H9 (cell line): ENCODE data around the gene SLC2A4. TPM values are rescaled to one million over a fixed set of nuclear protein-coding genes. Genes with fewer than 3 reads are reported as not detected.

Source experiments
- DNase-seq: peaks from one replicate; pipeline ENCODE4 v3.0.0-alpha.2; 2017
- H2AFZ ChIP-seq: one replicate; pipeline ENCODE4 v1.6.1; 2013; ENCODE audit warnings: mild to moderate bottlenecking, low read length, control low read depth, moderate library complexity
- H2AK5ac ChIP-seq: 2 replicates; pipeline ENCODE4 v1.6.1; 2013; ENCODE audit warnings: low read length, control low read depth, mixed read lengths; ENCODE audit not compliant: insufficient read length
- H2BK120ac ChIP-seq: one replicate; pipeline ENCODE4 v1.6.1; 2013; ENCODE audit warnings: low read depth, mild to moderate bottlenecking, low read length, control low read depth, inconsistent platforms; ENCODE audit not compliant: poor library complexity, severe bottlenecking
- H2BK12ac ChIP-seq: 2 replicates; pipeline ENCODE4 v1.6.1; 2013; ENCODE audit warnings: low read length, control low read depth, mixed read lengths, low read depth; ENCODE audit not compliant: insufficient read length
- H2BK15ac ChIP-seq: 2 replicates; pipeline ENCODE4 v1.6.1; 2013; ENCODE audit warnings: low read depth, low read length, control low read depth
- H2BK20ac ChIP-seq: one replicate; pipeline ENCODE4 v1.6.1; 2013; ENCODE audit warnings: low read depth, mild to moderate bottlenecking, low read length, control low read depth, inconsistent platforms; ENCODE audit not compliant: poor library complexity, severe bottlenecking
- H2BK5ac ChIP-seq: 2 replicates; pipeline ENCODE4 v1.6.1; 2013; ENCODE audit warnings: low read length, control low read depth, mixed read lengths; ENCODE audit not compliant: insufficient read length
- H3K14ac ChIP-seq: 2 replicates; pipeline ENCODE4 v1.6.1; 2013; ENCODE audit warnings: low read length, control low read depth; ENCODE audit not compliant: insufficient read depth
- H3K18ac ChIP-seq: 2 replicates; pipeline ENCODE4 v1.6.1; 2013; ENCODE audit warnings: low read depth, mild to moderate bottlenecking, mixed read lengths, low read length, control low read depth; ENCODE audit not compliant: insufficient read length
- H3K23ac ChIP-seq: 2 replicates; pipeline ENCODE4 v1.6.1; 2013; ENCODE audit warnings: low read length, control low read depth, mixed read lengths, low read depth; ENCODE audit not compliant: insufficient read length
- H3K23me2 ChIP-seq: 2 replicates; pipeline ENCODE4 v1.6.1; 2013; ENCODE audit warnings: low read depth, mild to moderate bottlenecking, mixed read lengths, low read length, control low read depth; ENCODE audit not compliant: insufficient read length, poor library complexity, severe bottlenecking
- H3K27ac ChIP-seq: 2 replicates; pipeline ENCODE4 v1.5.1; 2013; ENCODE audit warnings: low read length, control low read depth, mixed read lengths, low read depth; ENCODE audit not compliant: insufficient read length
- H3K27me3 ChIP-seq: 2 replicates; pipeline ENCODE4 v1.6.1; 2013; ENCODE audit warnings: low read length, control low read depth, inconsistent platforms; ENCODE audit not compliant: insufficient read depth
- H3K4ac ChIP-seq: 2 replicates; pipeline ENCODE4 v1.6.1; 2013; ENCODE audit warnings: low read depth, mild to moderate bottlenecking, control low read depth, inconsistent platforms, low read length, moderate library complexity
- H3K4me1 ChIP-seq: 2 replicates; pipeline ENCODE4 v1.6.1; 2013; ENCODE audit warnings: low read length, control low read depth, inconsistent platforms; ENCODE audit not compliant: insufficient read depth
- H3K4me2 ChIP-seq: 2 replicates; pipeline ENCODE4 v1.6.1; 2013; ENCODE audit warnings: low read length, control low read depth, mixed read lengths; ENCODE audit not compliant: insufficient read length, insufficient read depth
- H3K56ac ChIP-seq: 2 replicates; pipeline ENCODE4 v1.6.1; 2013; ENCODE audit warnings: low read depth, mild to moderate bottlenecking, mixed read lengths, low read length, control low read depth; ENCODE audit not compliant: insufficient read length
- H3K79me1 ChIP-seq: 2 replicates; pipeline ENCODE4 v1.6.1; 2013; ENCODE audit warnings: low read depth, mild to moderate bottlenecking, moderate library complexity, low read length, control low read depth, inconsistent platforms; ENCODE audit not compliant: insufficient read depth, poor library complexity, severe bottlenecking
- H3K79me2 ChIP-seq: 2 replicates; pipeline ENCODE4 v1.6.1; 2013; ENCODE audit warnings: low read length, control low read depth, inconsistent platforms; ENCODE audit not compliant: insufficient read depth
- H3K9ac ChIP-seq: 2 replicates; pipeline ENCODE4 v1.6.1; 2013; ENCODE audit warnings: low read length, control low read depth, mixed read lengths; ENCODE audit not compliant: insufficient read length; ENCODE audit errors: extremely low read depth
- H3K9me3 ChIP-seq: one replicate; pipeline ENCODE4 v1.6.1; 2013; ENCODE audit warnings: low read depth, low read length, inconsistent platforms; ENCODE audit not compliant: control insufficient read depth
- H3T11ph ChIP-seq: one replicate; pipeline ENCODE4 v1.6.1; 2013; ENCODE audit warnings: mild to moderate bottlenecking, low read length, control low read depth, inconsistent platforms
- H4K20me1 ChIP-seq: one replicate; pipeline ENCODE4 v1.6.1; 2013; ENCODE audit not compliant: control insufficient read depth, insufficient read length, insufficient read depth
- H4K5ac ChIP-seq: 2 replicates; pipeline ENCODE4 v1.6.1; 2013; ENCODE audit warnings: low read depth, mild to moderate bottlenecking, mixed read lengths, low read length, control low read depth; ENCODE audit not compliant: insufficient read length
- H4K8ac ChIP-seq: replicated peaks from 2 replicates; pipeline ENCODE4 v1.6.1; 2013; ENCODE audit warnings: low read length, control low read depth, mixed read lengths, low read depth; ENCODE audit not compliant: insufficient read length
- H4K91ac ChIP-seq: 2 replicates; pipeline ENCODE4 v1.6.1; 2013; ENCODE audit warnings: low read depth, mild to moderate bottlenecking, moderate library complexity, mixed read lengths, low read length, control low read depth; ENCODE audit not compliant: insufficient read length
- H3K27ac Mint-ChIP-seq, 3 experiments: 2 replicates in 2 of 3; 3 replicates in 1 of 3; pipeline ENCODE4 v1.8.0; 2020 to 2021; ENCODE audit warnings: mixed read lengths in 3 of 3, mild to moderate bottlenecking in 1 of 3, moderate library complexity in 1 of 3
- H3K27me3 Mint-ChIP-seq: 2 replicates; pipeline ENCODE4 v1.8.0; 2021; ENCODE audit warnings: low read depth, mild to moderate bottlenecking, moderate library complexity, mixed read lengths
- H3K36me3 Mint-ChIP-seq, 3 experiments: 2 replicates in 2 of 3; 3 replicates in 1 of 3; pipeline ENCODE4 v1.8.0; 2020 to 2021; ENCODE audit warnings: low read depth in 3 of 3, mixed read lengths in 3 of 3; ENCODE audit not compliant: insufficient read depth in 1 of 3
- H3K4me1 Mint-ChIP-seq, 2 experiments: 2 replicates each; pipeline ENCODE4 v1.8.0; 2020; ENCODE audit warnings: mixed read lengths in 2 of 2
- H3K4me3 Mint-ChIP-seq, 2 experiments: 2 replicates in 1 of 2; 3 replicates in 1 of 2; pipeline ENCODE4 v1.8.0; 2020 to 2021; ENCODE audit warnings: mild to moderate bottlenecking in 2 of 2, mixed read lengths in 2 of 2, moderate library complexity in 1 of 2
- H3K9me3 Mint-ChIP-seq, 2 experiments: 2 replicates in 1 of 2; 3 replicates in 1 of 2; pipeline ENCODE4 v1.8.0; 2020; ENCODE audit warnings: mild to moderate bottlenecking in 2 of 2, mixed read lengths in 2 of 2, moderate library complexity in 1 of 2
- CTCF ChIP-seq: fragments of 200-600 bp; sonication (generic); conservative IDR thresholded peaks from 3 replicates; pipeline ENCODE4 v1.8.0; 2021; ENCODE audit warnings: antibody characterized with exemption, mild to moderate bottlenecking
- WGBS: extraction: QIAGEN DNeasy Blood & Tissue Kit; methylation state at CpG from one replicate; pipeline ENCODE4 v1.1.7; 2013; ENCODE audit warnings: missing lambda C conversion rate, low lambda C conversion rate, mixed read lengths; ENCODE audit not compliant: insufficient read length; ENCODE audit errors: extremely low coverage; 5-methylcytosine and 5-hydroxymethylcytosine counted together
- total RNA-seq: library from RNA; stranded (reverse); gene quantifications from 2 replicates; pipeline ENCODE4 v1.2.1, GENCODE V29; 2021

SLC2A4 gene
- total RNA-seq, 1 experiment from 2014 or later = 4.4 TPM

GRCh38 chr17:7249830-7250229 lies 31.7 kb upstream of the SLC2A4 start:
- no peak for TF ChIP-seq CTCF
- no peak overlapping the region for H3K56ac ChIP-seq
- H3K23me2 ChIP-seq = peaks cover 6% of the 10 kb centered on the region
- peaks cover 23% of the 10 kb centered on the region; the same call in 1 of the 2 replicates for H3K79me2 ChIP-seq
- H2BK12ac ChIP-seq = no peak overlapping the region
- Mint-ChIP-seq H3K4me1 (peaks cover 31 to 34% of the 10 kb centered on the region in 2 experiments), H3K27me3 (no peaks in the 10 kb centered on the region), H3K4me3 (peak overlapping the region; percentile 90 to 95), H3K9me3 (no peaks in the 10 kb centered on the region), H3K27ac (peak overlapping the region in 1 of 3 experiments; percentile 82; a peak in 3 of 7 replicates), H3K36me3 (peaks cover 21 to 39% (median 33%) of the 10 kb centered on the region in 3 experiments)
- no peaks in the 10 kb centered on the region for H3K27me3 ChIP-seq
- no peak overlapping the region for H3K18ac ChIP-seq
- H3T11ph ChIP-seq = no peak overlapping the region
- H2AFZ ChIP-seq = no peak overlapping the region
- DNase-seq = no peak
- no CpG with 5 or more reads among the region's 7 CpGs for WGBS
- no peaks in the 10 kb centered on the region for H4K20me1 ChIP-seq
- no peak overlapping the region for H3K27ac ChIP-seq
- H3K23ac ChIP-seq = no peak overlapping the region
- no peak overlapping the region for H4K91ac ChIP-seq
- no peak overlapping the region for H2BK20ac ChIP-seq
- H4K5ac ChIP-seq = no peak overlapping the region
- H3K9me3 ChIP-seq = no peaks in the 10 kb centered on the region
- H3K4me1 ChIP-seq = no peaks in the 10 kb centered on the region; the same call in 1 of the 2 replicates
- peak overlapping the region; percentile 79 for H3K4me2 ChIP-seq
- H2BK120ac ChIP-seq = no peak overlapping the region
- H2BK15ac ChIP-seq = no peak overlapping the region
- no peak overlapping the region for H3K9ac ChIP-seq
- no peak overlapping the region for H2BK5ac ChIP-seq
- H3K79me1 ChIP-seq = peaks cover 13% of the 10 kb centered on the region
- no peak overlapping the region for H3K14ac ChIP-seq
- H2AK5ac ChIP-seq = no peak overlapping the region
- H3K4ac ChIP-seq = no peak overlapping the region
- H4K8ac ChIP-seq = no peak overlapping the region
